NCI-H2029 treated with DMSO at 0.1 percent for 48 hours (cell line): Measurements from ENCODE around the gene FCRL2.
"Not testable (repeated sequence)": the region's sequence is repeated elsewhere in the genome, so short reads cannot be mapped to it uniquely, and the experiment has no call there.

ENCODE experiments used
- DNase-seq: peaks from one replicate; lab custom pipeline; 2025; lab: John Stamatoyannopoulos, UW

FCRL2 gene

GRCh38 chr1:157751283-157751682 lies 25.6 kb downstream of the FCRL2 start:
- DNase-seq, result no peak

GRCh38 chr1:157748262-157748817 lies 28.6 kb downstream of the FCRL2 start:
- DNase-seq, result no peak

DNA sequence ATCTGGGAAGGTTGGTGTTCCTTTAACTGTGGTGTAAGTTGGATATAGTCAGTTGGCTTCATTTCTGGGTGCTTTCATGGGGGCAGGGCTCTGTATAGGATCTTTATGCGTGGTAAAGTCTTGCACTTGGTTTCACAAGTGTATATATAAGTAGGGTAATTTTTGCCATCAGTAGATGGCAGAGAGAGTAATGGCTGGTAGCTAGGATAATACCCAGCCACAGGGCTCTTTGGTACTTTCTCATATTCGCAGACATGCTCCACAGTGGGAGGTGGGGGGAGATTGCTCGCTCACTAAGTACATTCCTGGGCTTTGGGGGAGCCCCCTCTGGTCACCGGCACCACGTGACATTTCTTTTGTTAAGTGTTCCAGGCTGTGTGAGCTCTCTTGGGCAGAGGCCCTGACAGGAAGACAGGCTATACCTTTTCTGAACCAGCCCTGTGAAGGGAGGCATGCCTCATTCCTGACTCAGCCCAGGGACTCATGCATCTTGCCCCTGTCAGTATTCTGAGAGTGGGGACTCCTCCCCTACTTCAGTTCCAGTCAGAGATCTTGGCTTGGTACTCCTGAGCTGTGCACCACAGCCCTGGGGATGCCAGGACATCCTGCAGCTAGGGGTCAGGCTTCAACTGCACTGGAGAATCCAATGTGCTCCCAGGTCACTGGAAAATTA lies 37.6 kb downstream of the FCRL2 start:
- DNase-seq, result no peak

DNA sequence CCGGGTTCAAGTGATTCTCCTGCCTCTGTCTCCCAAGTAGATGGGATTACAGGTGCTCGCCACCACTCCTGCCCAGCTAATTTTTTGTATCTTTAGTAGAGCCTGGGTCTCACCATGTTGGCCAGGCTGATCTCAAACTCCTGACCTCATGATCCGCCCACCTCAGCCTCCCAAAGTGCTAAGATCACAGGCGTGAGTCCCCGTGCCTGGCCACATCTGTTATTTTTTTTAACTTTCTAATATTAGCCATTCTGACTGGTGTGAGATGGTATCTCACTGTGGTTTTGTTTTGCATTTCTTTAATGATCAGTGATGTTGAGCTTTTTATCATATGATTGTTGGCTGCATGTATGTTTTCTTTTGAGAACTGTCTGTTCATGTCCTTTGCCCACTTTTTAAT lies 40.9 kb downstream of the FCRL2 start:
- DNase-seq, result not testable (repeated sequence)

GRCh38 chr1:157734321-157734720 lies 42.6 kb downstream of the FCRL2 start:
- DNase-seq, result no peak

DNA sequence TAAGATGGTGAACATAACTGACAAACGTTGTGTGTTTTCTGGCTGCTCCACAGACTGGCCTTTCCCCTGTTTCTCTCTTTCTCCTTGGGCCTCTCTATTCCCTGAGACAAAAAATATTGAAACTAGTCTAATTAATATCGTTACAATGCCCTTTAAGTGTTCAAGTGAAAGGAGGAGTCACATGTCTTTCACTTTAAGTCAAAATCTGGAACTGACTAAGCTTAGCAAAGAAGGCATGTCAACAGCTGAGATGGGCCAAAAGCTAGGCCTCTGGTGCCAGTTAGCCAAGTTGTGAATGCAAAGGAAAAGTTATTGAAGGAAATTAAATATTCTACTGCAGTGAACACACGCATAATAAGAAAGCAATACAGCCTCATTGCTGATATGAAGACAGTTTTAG lies 44.2 kb downstream of the FCRL2 start:
- DNase-seq, result no peak

DNA sequence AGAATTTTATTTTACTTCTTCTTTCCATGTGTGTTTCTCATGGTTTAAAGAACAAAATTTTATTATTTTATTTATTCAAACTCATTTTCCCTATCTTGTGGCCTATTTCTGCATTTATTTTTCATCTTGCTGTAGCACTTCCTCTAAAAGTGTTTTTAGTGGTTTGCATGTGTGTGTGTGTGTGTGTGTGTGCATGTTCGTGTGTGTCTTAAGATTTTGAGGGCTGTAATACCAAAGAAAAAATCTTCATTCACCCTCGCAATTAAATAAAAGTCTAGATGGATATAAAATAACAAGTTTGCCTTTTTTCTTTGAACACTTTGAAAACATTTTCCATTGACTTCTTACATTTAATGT lies 51.7 kb downstream of the FCRL2 start:
- DNase-seq, result no peak

DNA sequence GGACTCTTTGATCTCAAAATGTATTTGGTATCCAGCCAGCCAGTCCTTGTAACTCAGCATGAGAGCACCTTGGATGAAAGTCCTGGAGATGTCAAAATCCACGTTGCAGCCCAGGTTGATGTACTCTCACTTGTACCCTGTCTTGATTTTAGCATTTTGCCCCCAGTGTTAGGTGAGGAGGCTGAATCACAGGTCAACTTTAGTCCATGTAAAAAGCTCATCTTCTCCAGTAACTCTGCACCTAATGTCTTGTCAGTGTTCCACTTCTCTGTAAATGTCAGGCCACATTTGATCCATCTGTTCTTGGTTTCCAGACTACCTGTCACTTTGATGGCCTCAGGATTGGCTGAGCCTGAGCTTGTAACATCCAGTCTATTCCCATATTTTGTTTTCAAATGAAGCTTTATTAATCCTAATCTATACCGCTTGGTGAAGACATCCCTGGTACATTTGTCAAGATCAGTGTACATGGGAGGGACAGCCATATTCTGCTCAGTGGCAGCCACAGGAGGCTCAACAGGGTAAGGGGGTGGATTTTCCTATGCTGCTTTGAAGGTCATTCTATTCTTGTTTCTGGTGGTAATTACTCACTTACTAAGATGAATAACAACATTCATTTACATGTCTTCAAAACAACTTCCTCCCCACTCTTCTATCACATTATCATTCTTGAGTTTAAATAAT lies 52.3 kb downstream of the FCRL2 start:
- no peak for DNase-seq

DNA sequence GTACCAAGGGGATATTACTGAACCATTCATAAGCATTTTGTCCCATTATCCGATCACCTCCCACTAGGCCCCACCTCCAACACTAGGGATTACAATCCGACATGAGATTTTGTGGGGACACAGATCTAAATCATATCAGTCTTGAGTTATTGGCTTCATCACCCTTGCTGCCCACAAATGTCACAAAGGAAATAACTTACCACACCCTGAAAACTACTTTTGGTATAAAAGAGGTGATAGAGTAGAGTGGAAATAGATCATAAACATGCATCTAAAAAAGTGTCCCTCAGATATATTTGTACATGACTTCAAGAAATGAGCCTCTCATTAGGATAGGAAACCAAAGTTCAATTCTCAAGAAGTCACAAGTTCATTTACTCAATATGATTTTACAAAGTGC lies 53.8 kb downstream of the FCRL2 start:
- DNase-seq, result no peak

GRCh38 chr1:157721985-157722384 lies 54.9 kb downstream of the FCRL2 start:
- no peak for DNase-seq

GRCh38 chr1:157715736-157716135 lies 61.2 kb downstream of the FCRL2 start:
- DNase-seq, result no peak

- DNase-seq, result no peak
Observed at GRCh38 chr1:157711802-157712201, 65.1 kb downstream of the FCRL2 start.

DNA sequence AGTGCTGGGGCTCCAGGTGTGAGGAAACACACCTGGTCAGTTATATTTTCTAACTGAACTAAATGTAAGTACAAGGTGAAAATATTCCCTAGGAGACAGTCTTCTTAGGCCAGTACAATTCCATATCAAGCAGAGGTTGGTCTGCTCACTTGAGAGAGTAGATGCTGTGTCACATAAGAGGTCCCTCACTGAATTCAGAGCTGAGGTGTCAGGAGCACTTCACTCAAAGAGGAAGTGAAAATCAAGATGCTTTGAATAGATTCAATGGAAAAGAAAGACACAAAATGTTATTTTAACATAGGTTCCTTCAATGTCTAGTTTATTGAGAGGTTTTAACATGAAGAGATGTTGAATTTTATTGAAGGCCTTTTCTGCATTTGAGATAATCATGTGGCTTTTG lies 72.1 kb downstream of the FCRL2 start:
- no peak for DNase-seq

DNA sequence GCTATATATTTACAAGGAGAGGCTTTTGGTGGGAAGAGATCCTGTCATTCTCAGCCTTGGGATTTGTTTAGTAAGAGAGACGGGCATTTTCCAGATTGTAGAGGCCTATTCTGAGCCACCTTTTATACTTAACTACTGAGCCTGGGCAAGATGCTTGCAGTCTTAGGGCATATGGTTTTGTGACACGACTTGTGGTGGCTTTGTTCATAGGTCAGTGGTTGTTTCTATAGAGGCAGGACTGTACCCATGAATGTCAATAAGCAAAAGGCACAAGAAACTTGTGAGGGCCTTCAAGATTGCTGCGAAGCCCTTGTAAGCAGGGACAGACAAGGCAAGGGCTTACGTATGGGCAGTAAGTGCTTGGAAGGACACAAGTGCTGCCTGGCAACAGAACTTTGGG lies 73.0 kb downstream of the FCRL2 start:
- no peak for DNase-seq

DNA sequence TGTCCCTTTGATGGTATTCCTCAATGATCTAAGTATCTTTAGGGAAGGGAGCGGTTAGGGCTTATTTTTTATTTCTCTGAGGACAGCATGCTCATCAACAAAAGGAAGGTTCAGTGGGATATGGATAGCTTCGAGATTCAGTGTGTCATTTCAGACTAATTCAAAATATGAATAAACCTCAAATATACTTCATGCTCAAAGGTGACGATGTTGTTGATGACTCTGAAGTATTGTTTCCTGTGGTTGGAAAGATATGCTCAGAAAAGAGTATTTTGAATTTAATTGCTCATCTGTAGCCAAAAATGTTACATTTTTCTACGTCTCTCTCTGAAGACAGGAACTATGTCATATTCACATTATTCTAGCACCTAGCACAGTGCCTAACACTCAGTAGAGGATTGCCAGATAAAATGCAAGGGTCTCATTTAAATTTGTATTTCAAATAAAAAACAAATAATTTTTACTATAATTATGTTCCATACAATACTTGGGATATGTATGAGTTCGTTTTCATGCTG lies 74.6 kb downstream of the FCRL2 start:
- DNase-seq, result no peak

DNA sequence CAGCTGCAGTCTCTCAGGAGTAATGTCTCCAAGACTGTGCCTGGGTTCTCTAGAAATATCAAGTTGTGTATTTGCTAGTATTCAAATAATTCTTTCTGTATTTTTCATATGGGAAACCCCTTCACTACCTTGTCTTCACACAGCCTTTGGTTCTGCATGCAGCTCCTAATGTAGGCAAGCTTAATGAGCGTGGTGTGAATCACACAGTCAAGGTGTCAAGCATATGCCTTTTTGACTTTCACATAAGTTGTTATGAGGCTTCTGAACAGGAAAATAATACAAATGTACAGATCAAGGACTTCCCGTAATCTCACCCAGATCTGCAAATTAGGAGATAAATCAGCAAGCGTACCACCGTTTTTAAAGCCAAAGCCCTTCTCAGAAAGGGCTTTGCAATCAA lies 76.2 kb downstream of the FCRL2 start, which contains the start of gene FCRL3:
Gene FCRL3 (minus strand): TSS at position 38 of the 400 bp plus-strand sequence. CDS start 280 bp downstream, outside the sequence.
- DNase-seq, result no peak

DNA sequence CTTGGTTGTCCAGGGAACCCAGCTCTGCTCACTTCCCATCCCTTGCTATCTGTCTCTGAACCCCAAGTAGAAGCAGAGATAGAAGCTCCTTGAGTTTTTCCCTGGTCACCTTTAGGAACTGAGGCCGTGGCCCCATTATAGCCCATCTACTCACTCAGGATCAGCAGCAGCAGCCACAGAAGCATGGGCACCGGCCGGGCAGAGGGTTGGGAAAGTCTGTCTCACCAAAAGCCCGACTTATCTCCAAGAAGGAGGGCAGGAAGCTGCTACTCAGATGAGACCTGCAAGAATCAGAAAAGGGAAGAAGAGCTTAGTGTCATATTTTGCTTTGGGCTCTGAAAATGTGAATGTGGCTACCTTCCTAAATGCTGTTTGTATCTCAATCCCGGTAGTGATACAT lies 76.6 kb downstream of the FCRL2 start:
- DNase-seq, result no peak

DNA sequence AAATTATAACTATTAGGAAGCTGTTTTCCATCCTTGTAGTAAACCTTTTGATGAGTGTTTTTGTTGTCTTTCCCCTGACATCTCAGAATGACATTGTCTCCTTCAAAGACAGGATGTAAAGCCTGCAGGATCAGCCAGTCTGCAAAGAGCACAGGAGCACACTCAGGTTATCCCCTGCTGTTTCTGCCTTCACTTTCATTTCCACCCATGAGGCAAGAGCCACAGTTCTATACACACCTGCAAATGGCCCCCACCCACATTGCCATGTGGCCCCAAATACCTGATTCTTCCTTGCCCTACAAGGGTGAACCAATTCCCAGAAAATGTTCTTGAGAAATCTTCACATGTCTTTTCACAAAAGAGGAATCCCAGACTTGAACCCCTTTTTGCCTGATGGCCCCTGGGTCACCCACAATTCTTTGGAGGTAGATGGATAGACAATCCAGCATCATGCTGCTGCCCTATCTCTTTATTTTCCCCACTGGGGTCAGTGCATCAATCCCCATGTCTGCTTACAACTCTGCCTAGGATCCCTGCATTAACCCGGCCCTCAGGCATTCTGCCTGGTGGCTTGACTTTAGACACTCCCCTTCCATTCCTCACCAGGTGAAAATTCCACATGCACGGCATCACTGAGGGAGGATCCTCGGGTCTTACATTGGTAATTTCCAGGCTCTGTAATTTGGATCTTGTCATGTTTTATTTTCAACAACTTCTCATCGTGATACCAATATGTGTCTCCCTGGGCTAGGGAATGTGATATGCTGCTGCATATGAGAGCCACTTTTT lies 79.0 kb downstream of the FCRL2 start:
- DNase-seq, result no peak

GRCh38 chr1:157696966-157697628 lies 79.8 kb downstream of the FCRL2 start:
- no peak for DNase-seq
